Osteoblast (primary cell): ENCODE measurements around the gene WTAP. TPM values are rescaled to one million over a fixed set of nuclear protein-coding genes. Genes with fewer than 3 reads are reported as not detected.

Experiments
- DNase-seq: peaks from one replicate; pipeline ENCODE4 v3.0.0; 2011; ENCODE audit warnings: low spot score, mixed read lengths; ENCODE audit not compliant: insufficient read length; ENCODE audit errors: missing footprints
- H2AFZ ChIP-seq: 2 replicates; pipeline ENCODE4 v1.6.0; 2011; ENCODE audit warnings: mild to moderate bottlenecking, low read length
- H3K27ac ChIP-seq: 2 replicates; pipeline ENCODE4 v1.5.1; 2011; ENCODE audit warnings: mild to moderate bottlenecking, low read depth, low read length, moderate library complexity
- H3K27me3 ChIP-seq: 2 replicates; pipeline ENCODE4 v1.6.0; 2012; ENCODE audit warnings: mild to moderate bottlenecking, control low read depth, inconsistent platforms, low read length, moderate library complexity; ENCODE audit not compliant: insufficient read depth
- H3K36me3 ChIP-seq: 2 replicates; pipeline ENCODE4 v1.5.1; 2011; ENCODE audit warnings: mild to moderate bottlenecking, low read length, control low read depth, moderate library complexity; ENCODE audit not compliant: insufficient read depth
- H3K4me1 ChIP-seq: 2 replicates; pipeline ENCODE4 v1.5.1; 2011; ENCODE audit warnings: mild to moderate bottlenecking, low read length, control low read depth, moderate library complexity; ENCODE audit not compliant: insufficient read depth
- H3K4me2 ChIP-seq: 2 replicates; pipeline ENCODE4 v1.6.0; 2011; ENCODE audit warnings: mild to moderate bottlenecking, low read length; ENCODE audit not compliant: insufficient read depth
- H3K4me3 ChIP-seq: fragments of 200-600 bp; sonication (generic); 3 replicates; pipeline ENCODE4 v1.5.1; 2012; ENCODE audit warnings: mild to moderate bottlenecking, low read length, inconsistent platforms; ENCODE audit not compliant: insufficient read depth
- H3K79me2 ChIP-seq: 2 replicates; pipeline ENCODE4 v1.6.0; 2012; ENCODE audit warnings: mild to moderate bottlenecking, low read length, control low read depth, inconsistent platforms; ENCODE audit not compliant: insufficient read depth
- H3K9me3 ChIP-seq: 2 replicates; pipeline ENCODE4 v1.5.1; 2011; ENCODE audit warnings: low read depth, low read length, control low read depth
- H4K20me1 ChIP-seq: 2 replicates; pipeline ENCODE4 v1.6.0; 2012; ENCODE audit warnings: mild to moderate bottlenecking, low read length, control low read depth; ENCODE audit not compliant: insufficient read depth
- total RNA-seq: library from RNA; depleted of rRNA; stranded (reverse); fragments of >200 nt; gene quantifications from 2 replicates; pipeline ENCODE4 v1.2.3, GENCODE V29; 2012
- TF ChIP-seq, protein P1 (sequence below): IDR thresholded peaks from 2 replicates; pipeline ENCODE4 v1.5.1; 2011; ENCODE audit warnings: mild to moderate bottlenecking, low read depth, low read length, moderate library complexity; ENCODE audit errors: extremely low read depth

WTAP gene
- total RNA-seq, 1 donor = 119 TPM

DNA sequence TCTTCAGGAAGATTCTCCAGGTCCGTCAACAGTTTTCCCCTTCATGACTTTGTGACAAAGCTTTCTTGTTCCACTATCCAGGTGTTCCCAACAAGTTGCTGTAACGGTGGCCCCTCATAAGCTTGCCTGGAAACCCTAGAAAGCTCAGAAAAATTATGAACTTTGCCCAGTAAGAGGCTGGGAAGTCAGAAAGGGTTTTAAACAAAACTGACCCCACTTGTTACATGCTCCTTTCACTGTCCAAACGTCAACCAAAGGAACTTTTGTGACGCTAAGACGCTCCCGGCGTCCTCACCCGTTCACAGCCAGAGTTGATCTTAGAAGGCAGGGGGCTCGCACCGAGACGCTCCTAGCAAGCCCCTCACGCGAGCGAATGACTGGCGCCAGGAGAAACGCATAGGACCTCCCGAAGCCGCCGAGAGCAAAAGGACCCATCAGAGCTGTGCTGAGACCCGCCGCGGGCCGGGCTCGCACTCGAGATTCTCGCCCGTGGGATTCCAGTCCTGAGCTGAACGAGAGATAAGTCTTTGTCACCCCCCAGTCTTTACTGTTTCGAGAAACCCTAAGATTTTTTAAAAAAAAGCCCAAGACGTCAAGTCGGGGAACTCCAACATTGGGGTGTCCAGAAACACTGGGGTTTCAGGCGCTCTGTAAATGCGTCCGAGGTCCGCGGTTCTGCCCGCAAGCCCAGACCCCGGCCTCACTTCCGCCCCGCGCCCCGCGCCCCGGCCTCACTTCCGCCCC lies 34.0 kb downstream of the WTAP start:
- H3K27me3 ChIP-seq = no peaks in the 10 kb centered on the region
- H4K20me1 ChIP-seq = peaks cover 3% of the 10 kb centered on the region
- TF ChIP-seq, protein P1, sequence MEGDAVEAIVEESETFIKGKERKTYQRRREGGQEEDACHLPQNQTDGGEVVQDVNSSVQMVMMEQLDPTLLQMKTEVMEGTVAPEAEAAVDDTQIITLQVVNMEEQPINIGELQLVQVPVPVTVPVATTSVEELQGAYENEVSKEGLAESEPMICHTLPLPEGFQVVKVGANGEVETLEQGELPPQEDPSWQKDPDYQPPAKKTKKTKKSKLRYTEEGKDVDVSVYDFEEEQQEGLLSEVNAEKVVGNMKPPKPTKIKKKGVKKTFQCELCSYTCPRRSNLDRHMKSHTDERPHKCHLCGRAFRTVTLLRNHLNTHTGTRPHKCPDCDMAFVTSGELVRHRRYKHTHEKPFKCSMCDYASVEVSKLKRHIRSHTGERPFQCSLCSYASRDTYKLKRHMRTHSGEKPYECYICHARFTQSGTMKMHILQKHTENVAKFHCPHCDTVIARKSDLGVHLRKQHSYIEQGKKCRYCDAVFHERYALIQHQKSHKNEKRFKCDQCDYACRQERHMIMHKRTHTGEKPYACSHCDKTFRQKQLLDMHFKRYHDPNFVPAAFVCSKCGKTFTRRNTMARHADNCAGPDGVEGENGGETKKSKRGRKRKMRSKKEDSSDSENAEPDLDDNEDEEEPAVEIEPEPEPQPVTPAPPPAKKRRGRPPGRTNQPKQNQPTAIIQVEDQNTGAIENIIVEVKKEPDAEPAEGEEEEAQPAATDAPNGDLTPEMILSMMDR = no peak
- H3K9me3 ChIP-seq = no peaks in the 10 kb centered on the region
- H3K4me2 ChIP-seq = peak overlapping the region; percentile 96
- peak overlapping the region; percentile 81 for H2AFZ ChIP-seq
- peak overlapping the region; percentile 92 for H3K4me3 ChIP-seq
- H3K27ac ChIP-seq = peak overlapping the region; percentile 86
- H3K4me1 ChIP-seq = peaks cover 35% of the 10 kb centered on the region
- H3K79me2 ChIP-seq = peaks cover 17% of the 10 kb centered on the region
- peaks cover 28% of the 10 kb centered on the region for H3K36me3 ChIP-seq
- peak; percentile 84 for DNase-seq

DNA sequence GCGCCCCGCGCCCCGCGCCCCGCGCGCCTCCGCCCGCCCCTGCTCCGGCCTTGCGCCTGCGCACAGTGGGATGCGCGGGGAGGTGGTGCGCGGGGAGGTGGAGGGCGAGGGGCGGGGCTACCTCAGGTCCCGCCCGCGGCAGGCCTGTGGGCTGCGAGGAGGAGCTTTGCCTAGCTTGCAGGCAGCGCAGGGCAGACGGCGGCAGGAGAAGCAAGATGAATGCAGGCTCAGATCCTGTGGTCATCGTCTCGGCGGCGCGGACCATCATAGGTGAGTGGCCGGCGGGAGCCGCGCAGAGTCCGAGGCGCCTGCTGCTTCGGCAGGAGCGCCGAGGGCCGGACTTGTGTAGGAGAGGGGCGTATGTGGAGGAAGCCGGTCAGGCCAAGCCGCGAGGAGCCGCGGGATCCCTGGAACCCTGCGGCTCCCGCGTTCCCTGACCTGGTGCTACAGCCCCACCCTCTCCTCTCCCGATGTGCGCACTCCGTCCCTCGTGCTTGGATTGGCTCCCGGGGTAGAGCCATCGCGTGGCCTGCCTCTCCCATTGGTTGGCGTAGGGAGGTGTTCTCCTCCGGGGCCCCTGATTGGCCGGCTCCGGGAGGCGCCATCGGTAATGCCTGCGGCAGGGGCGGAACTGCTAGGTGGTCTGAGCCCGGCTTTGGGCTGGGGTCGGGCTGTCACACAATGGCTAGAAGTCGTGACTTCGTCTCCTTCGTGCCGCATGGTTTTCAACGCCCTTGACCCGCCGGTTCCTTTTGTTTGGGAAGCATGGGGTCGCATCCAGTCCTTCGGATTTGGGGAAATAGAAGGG lies 34.8 kb downstream of the WTAP start, which contains the start of gene ACAT2:
TSS of gene ACAT2 (plus strand) at position 173 of the 808 bp plus-strand sequence. CDS start at position 216, 43 bp downstream.
- Histone ChIP-seq H3K36me3 (peaks cover 26% of the 10 kb centered on the region), H3K4me2 (peak within 1 kb of the TSS; percentile 96), H3K27me3 (no peaks in the 10 kb centered on the region), H3K79me2 (peaks cover 17% of the 10 kb centered on the region), H4K20me1 (peaks cover 3% of the 10 kb centered on the region), H3K4me1 (peaks cover 35% of the 10 kb centered on the region), H3K27ac (peak within 1 kb of the TSS; percentile 88), H3K4me3 (peak within 1 kb of the TSS; percentile 92), H3K9me3 (no peaks in the 10 kb centered on the region), H2AFZ (peak within 1 kb of the TSS; percentile 89)
- peak; percentile 99 for DNase-seq
- TF ChIP-seq, protein P1 = no peak

DNA sequence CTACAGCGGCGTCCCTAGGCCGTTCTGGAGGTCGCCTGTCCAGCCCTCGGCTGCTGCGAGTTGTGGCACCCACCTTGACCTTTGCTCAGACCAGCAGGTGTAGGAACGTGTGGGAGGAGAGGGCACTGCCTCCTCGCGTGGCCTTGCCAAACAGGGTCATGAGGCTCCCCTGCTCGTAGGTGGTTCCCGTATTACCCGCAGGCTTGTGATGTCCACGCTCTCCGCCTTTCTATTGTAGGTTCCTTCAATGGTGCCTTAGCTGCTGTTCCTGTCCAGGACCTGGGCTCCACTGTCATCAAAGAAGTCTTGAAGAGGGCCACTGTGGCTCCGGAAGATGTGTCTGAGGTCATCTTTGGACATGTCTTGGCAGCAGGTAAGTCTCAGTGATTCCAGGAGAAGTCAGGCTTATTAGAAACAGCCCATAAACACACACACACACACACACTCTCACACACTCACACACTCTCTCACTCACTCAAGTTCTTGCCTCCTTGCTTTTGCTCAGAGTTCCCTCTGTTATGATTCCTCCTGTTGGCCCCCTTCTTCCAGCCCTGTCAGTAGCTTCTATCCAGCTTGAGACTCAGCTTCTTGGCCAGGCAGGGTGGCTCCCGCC lies 35.5 kb downstream of the WTAP start:
- TF ChIP-seq, protein P1 = no peak
- Histone ChIP-seq H4K20me1 (peaks cover 3% of the 10 kb centered on the region), H3K9me3 (no peaks in the 10 kb centered on the region), H3K4me3 (peak overlapping the region; percentile 92), H3K36me3 (peaks cover 31% of the 10 kb centered on the region), H2AFZ (peak overlapping the region; percentile 69), H3K79me2 (peaks cover 17% of the 10 kb centered on the region), H3K27me3 (no peaks in the 10 kb centered on the region), H3K4me1 (peaks cover 35% of the 10 kb centered on the region), H3K27ac (peak overlapping the region; percentile 88), H3K4me2 (peak overlapping the region; percentile 96)
- peak; percentile 66 for DNase-seq
